IMR-90 (cell line): Measurements from ENCODE around the gene EPHA2. TPM values are rescaled to one million over a fixed set of nuclear protein-coding genes. Genes with fewer than 3 reads are reported as not detected.
"Not testable (repeated sequence)": the region's sequence is repeated elsewhere in the genome, so short reads cannot be mapped to it uniquely, and the experiment has no call there.

Experiments used
- ATAC-seq: fragments of 200-7000 bp; cut with Tn5 transposase; 2 replicates; pipeline ENCODE4 v1.9.1; 2020; ENCODE audit warnings: low read depth, mild to moderate bottlenecking, moderate library complexity
- BruUV-seq: library from RNA; stranded (reverse); fragments of 400-500 nt; replicated peaks from 2 replicates; lab custom pipeline; 2021; lab: Mats Ljungman, UMichigan
- CTCF ChIA-PET: fragments of 300-600 bp; formaldehyde crosslinking; extraction: SDS; loops from one replicate; lab custom pipeline; 2021; ENCODE audit warnings: antibody characterized with exemption; lab: Yijun Ruan, JAX
- POLR2A ChIA-PET: fragments of 300-600 bp; sonication (Branson Sonifier 250); formaldehyde crosslinking; loops from one replicate; lab custom pipeline; 2022; ENCODE audit warnings: antibody characterized with exemption; ENCODE audit not compliant: unreplicated experiment; lab: Charles Lee
- DNase-seq: peaks from one replicate; pipeline ENCODE4 v3.0.0; 2013
- H2AFZ ChIP-seq: replicated peaks from 2 replicates; pipeline ENCODE3; 2013; ENCODE audit warnings: low read length, mild to moderate bottlenecking; ENCODE audit not compliant: poor library complexity
- H2AK5ac ChIP-seq: 2 replicates; pipeline ENCODE4 v1.6.1; 2013; ENCODE audit warnings: low read depth, low read length, inconsistent platforms
- H2AK9ac ChIP-seq: replicated peaks from 2 replicates; pipeline ENCODE3; 2013; ENCODE audit warnings: mild to moderate bottlenecking, low read depth, low read length, moderate library complexity; ENCODE audit not compliant: poor library complexity
- H2BK120ac ChIP-seq: 2 replicates; pipeline ENCODE4 v1.6.1; 2013; ENCODE audit warnings: low read depth, low read length, inconsistent platforms
- H2BK15ac ChIP-seq: 3 replicates; pipeline ENCODE4 v1.6.1; 2013; ENCODE audit warnings: low read depth, low read length, inconsistent platforms
- H2BK20ac ChIP-seq: 2 replicates; pipeline ENCODE4 v1.6.1; 2013; ENCODE audit warnings: low read depth, mild to moderate bottlenecking, inconsistent platforms, low read length, moderate library complexity
- H2BK5ac ChIP-seq: 2 replicates; pipeline ENCODE4 v1.6.1; 2013; ENCODE audit warnings: mild to moderate bottlenecking, low read depth, low read length, inconsistent platforms; ENCODE audit not compliant: poor library complexity, severe bottlenecking
- H3K14ac ChIP-seq: replicated peaks from 2 replicates; pipeline ENCODE4 v1.6.1; 2013; ENCODE audit warnings: low read depth, low read length, inconsistent platforms
- H3K18ac ChIP-seq: 2 replicates; pipeline ENCODE4 v1.6.1; 2013; ENCODE audit warnings: low read depth, low read length, control low read depth
- H3K23ac ChIP-seq: 2 replicates; pipeline ENCODE4 v1.6.1; 2013; ENCODE audit warnings: low read depth, low read length, inconsistent platforms
- H3K27ac ChIP-seq: 2 replicates; pipeline ENCODE4 v1.5.1; 2013; ENCODE audit warnings: mild to moderate bottlenecking, control low read depth, low read length; ENCODE audit not compliant: insufficient read depth
- H3K27me3 ChIP-seq: 2 replicates; pipeline ENCODE4 v1.6.1; 2013; ENCODE audit warnings: low read length; ENCODE audit not compliant: control insufficient read depth, insufficient read depth
- H3K36me3 ChIP-seq: 2 replicates; pipeline ENCODE4 v1.6.1; 2013; ENCODE audit warnings: low read length, mixed read lengths; ENCODE audit not compliant: control insufficient read depth, insufficient read depth
- H3K4ac ChIP-seq: 2 replicates; pipeline ENCODE4 v1.6.1; 2013; ENCODE audit warnings: low read depth, low read length, inconsistent platforms
- H3K4me1 ChIP-seq: 2 replicates; pipeline ENCODE4 v1.6.1; 2013; ENCODE audit warnings: low read length, mixed read lengths; ENCODE audit not compliant: control insufficient read depth, insufficient read depth
- H3K4me2 ChIP-seq: 2 replicates; pipeline ENCODE4 v1.6.1; 2013; ENCODE audit warnings: low read depth, mild to moderate bottlenecking, control low read depth, low read length, moderate library complexity
- H3K4me3 ChIP-seq: 2 replicates; pipeline ENCODE4 v1.5.1; 2013; ENCODE audit warnings: low read depth, mild to moderate bottlenecking, control low read depth, low read length, moderate library complexity; ENCODE audit not compliant: insufficient read depth
- H3K56ac ChIP-seq: 2 replicates; pipeline ENCODE4 v1.6.1; 2013; ENCODE audit warnings: low read length, inconsistent platforms; ENCODE audit not compliant: insufficient read depth; ENCODE audit errors: extremely low read depth
- H3K79me1 ChIP-seq, 2 experiments: 2 replicates each; pipeline ENCODE4 v1.6.1; 2013; ENCODE audit warnings: low read length in 2 of 2, inconsistent platforms in 1 of 2, low read depth in 1 of 2
- H3K9ac ChIP-seq: 2 replicates; pipeline ENCODE4 v1.6.1; 2013; ENCODE audit warnings: low read depth, low read length, control low read depth
- H3K9me1 ChIP-seq: 2 replicates; pipeline ENCODE4 v1.6.1; 2013; ENCODE audit warnings: low read length, inconsistent platforms; ENCODE audit not compliant: insufficient read depth
- H3K9me3 ChIP-seq: 2 replicates; pipeline ENCODE4 v1.6.1; 2013; ENCODE audit warnings: low read length; ENCODE audit not compliant: control insufficient read depth, insufficient read depth
- H4K20me1 ChIP-seq: 2 replicates; pipeline ENCODE4 v1.6.1; 2013; ENCODE audit warnings: low read length, inconsistent platforms; ENCODE audit not compliant: insufficient read depth
- H4K5ac ChIP-seq: 2 replicates; pipeline ENCODE4 v1.6.1; 2013; ENCODE audit warnings: mild to moderate bottlenecking, low read depth, low read length, control low read depth
- H4K8ac ChIP-seq, 2 experiments: 2 replicates each; pipeline ENCODE4 v1.6.1; 2013; ENCODE audit warnings: low read depth in 2 of 2, low read length in 2 of 2, control low read depth in 1 of 2, inconsistent platforms in 1 of 2
- H4K91ac ChIP-seq: 2 replicates; pipeline ENCODE4 v1.6.1; 2013; ENCODE audit warnings: low read depth, low read length, inconsistent platforms; ENCODE audit not compliant: insufficient read depth
- WGBS, 2 experiments: methylation state at CpG; one replicate each; pipeline versions ENCODE4 v1.1.5 to v1.1.7; 2013; ENCODE audit warnings: missing lambda C conversion rate in 2 of 2; ENCODE audit not compliant: insufficient read length in 1 of 2; ENCODE audit errors: extremely low coverage in 2 of 2; 5-methylcytosine and 5-hydroxymethylcytosine counted together
- dilution Hi-C: fragments of 300-500 bp; cut with HindIII; formaldehyde crosslinking; loops from one replicate; pipeline ENCODE4 v1.14.3; 2018; ENCODE audit warnings: low sequenced_read_pairs; ENCODE audit not compliant: unreplicated experiment
- in situ Hi-C: fragments of 300-500 bp; cut with MboI; formaldehyde crosslinking; loops from 3 replicates; pipeline ENCODE4 v1.14.3; 2019; ENCODE audit warnings: low sequenced_read_pairs, inconsistent platforms, mixed read lengths
- intact Hi-C: fragments of 100-400 bp; cut with micrococcal nuclease; formaldehyde crosslinking; loops from 2 replicates; pipeline ENCODE4 v1.10.0; 2022
- polyA plus RNA-seq, 3 experiments: library from polyadenylated mRNA; depleted of rRNA; stranded (reverse); fragments of >200 nt; gene quantifications; 2 replicates each; pipeline ENCODE4 v1.2.3, GENCODE V29; 2012; ENCODE audit warnings: low replicate concordance in 1 of 3
- total RNA-seq: library from RNA; depleted of rRNA; stranded (reverse); fragments of >200 nt; gene quantifications from 2 replicates; pipeline ENCODE4 v1.2.3, GENCODE V29; 2012

EPHA2 gene
- total and polyA plus RNA-seq, 2 of the 4 experiments (the other 2 are of a cell fraction): 24.0 to 72.6 TPM

- H3K9ac ChIP-seq, H2AFZ ChIP-seq, in situ Hi-C loops, H3K56ac ChIP-seq, H3K79me1 ChIP-seq, H2BK20ac ChIP-seq, H3K27ac ChIP-seq, ATAC-seq, H3K4me1 ChIP-seq, H3K23ac ChIP-seq, H2BK120ac ChIP-seq, H4K5ac ChIP-seq, H4K20me1 ChIP-seq, CTCF ChIA-PET, H4K8ac ChIP-seq, POLR2A ChIA-PET, H3K9me1 ChIP-seq, H3K36me3 ChIP-seq, H3K4me3 ChIP-seq, H3K4ac ChIP-seq, BruUV-seq, intact Hi-C loops, H3K27me3 ChIP-seq, dilution Hi-C loops, H3K18ac ChIP-seq, DNase-seq, H2BK15ac ChIP-seq, H2AK5ac ChIP-seq, H2AK9ac ChIP-seq, H3K9me3 ChIP-seq, H3K14ac ChIP-seq, H3K4me2 ChIP-seq, H2BK5ac ChIP-seq, H4K91ac ChIP-seq: not testable (repeated sequence)
- WGBS, 2 experiments: 87% methylated on average over 4 of the region's 5 CpGs; no CpG with 5 or more reads in 1 of the 2 experiments
Observed at GRCh38 chr1:16107039-16107438, 48.8 kb downstream of the EPHA2 start.
